Stimulated activated CD4-positive, alpha-beta T cell treated with anti-CD3 and anti-CD28 coated beads, TNF-alpha, amount 100 ng/mL, for 1 hour (primary cell): ENCODE results near the gene RSPRY1.

Experiments
- DNase-seq, 3 donors: peaks; one replicate each; pipeline ENCODE4 v3.0.0-alpha.2; 2020; ENCODE audit warnings: low read depth in 3 of 3, low spot score in 1 of 3

RSPRY1 gene

DNA sequence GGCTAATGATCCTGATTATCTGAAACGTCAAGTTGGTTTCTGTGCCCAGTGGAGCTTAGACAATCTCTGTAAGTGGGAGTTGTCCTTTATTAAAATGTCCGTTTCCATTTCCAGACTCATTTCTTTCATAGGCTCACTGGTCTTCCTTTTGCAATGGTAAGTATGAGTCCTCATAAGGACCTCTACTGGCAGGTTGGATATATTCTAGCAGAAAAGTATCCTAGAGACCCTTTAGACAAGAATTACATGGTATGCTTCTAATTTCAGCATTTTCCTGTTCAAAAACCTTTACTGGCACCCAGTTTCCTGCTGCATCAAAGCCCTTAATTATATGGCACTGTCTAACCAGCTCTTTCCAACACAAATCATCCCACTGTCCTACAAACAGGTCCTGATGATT is 30.8 kb downstream of the RSPRY1 start:
- DNase-seq: no peak

DNA sequence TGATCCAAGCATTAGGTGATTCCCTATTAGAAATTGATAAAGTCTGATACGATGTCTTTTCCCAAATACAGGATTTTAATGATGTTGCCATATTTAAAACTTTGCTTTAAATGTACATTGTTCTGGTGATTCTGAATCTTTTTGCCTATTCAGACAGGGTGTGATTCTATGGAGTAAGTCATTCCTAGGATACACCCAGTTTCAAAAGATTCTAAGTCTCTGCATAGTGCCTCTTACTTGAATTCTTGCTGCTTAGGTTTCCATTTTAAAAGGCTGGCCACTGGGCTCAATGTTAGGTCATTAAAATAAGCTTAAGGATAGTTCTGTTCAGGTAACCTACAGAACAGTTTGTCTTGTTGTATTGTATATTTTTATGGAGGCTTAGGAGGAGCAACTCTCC is 36.9 kb downstream of the RSPRY1 start:
- DNase-seq: no peak

DNA sequence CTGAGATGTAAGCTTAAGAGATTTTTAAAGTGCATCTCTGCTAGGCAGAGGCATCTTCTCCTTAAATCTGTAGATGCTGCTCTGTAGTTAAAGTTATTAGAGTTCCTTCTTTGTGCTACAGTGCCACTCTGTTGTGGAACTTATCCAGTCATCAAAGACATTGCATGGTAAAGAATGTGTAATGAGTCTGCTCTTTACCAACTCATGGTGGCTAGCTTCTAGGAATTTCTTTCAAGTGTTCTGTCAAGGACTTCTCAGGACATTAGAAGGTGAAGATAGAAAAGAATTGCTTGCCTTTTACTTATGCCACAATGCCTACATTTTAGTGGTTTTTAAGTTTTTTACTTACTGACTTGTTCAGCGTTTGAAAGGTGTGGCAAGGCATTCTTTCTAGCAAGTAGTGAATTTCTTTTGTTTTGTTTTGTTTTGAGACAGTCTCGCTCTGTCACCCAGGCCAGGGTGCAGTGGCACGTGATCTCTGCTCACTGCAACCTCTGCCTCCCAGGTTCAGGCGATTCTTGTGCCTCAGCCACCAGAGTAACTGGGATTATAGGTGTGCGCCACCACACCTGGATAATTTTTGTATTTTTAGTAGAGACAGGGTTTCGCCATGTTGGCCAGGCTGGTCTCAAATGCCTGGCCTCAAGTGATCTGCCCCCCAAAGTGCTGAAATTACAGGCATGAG is 38.7 kb downstream of the RSPRY1 start:
- no peak for DNase-seq

DNA sequence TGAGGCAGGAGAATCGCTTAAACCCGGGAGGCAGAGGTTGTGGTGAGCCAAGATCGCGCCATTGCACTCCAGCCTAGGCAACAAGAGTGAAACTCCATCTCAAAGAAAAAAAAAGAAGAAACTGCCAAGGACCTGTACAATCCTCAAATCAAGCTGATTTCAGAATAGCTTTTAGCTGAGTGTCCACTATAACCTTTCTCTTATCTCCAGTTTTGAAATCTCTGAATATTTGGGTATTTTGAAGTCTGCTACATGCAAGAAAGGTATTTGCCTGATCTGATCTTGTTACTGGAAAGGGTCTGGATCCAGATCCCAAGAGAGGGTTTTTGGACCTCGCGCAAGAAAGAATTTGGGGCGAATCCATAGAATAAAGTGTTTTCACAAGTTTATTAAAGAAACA is 39.8 kb downstream of the RSPRY1 start:
- no peak for DNase-seq

DNA sequence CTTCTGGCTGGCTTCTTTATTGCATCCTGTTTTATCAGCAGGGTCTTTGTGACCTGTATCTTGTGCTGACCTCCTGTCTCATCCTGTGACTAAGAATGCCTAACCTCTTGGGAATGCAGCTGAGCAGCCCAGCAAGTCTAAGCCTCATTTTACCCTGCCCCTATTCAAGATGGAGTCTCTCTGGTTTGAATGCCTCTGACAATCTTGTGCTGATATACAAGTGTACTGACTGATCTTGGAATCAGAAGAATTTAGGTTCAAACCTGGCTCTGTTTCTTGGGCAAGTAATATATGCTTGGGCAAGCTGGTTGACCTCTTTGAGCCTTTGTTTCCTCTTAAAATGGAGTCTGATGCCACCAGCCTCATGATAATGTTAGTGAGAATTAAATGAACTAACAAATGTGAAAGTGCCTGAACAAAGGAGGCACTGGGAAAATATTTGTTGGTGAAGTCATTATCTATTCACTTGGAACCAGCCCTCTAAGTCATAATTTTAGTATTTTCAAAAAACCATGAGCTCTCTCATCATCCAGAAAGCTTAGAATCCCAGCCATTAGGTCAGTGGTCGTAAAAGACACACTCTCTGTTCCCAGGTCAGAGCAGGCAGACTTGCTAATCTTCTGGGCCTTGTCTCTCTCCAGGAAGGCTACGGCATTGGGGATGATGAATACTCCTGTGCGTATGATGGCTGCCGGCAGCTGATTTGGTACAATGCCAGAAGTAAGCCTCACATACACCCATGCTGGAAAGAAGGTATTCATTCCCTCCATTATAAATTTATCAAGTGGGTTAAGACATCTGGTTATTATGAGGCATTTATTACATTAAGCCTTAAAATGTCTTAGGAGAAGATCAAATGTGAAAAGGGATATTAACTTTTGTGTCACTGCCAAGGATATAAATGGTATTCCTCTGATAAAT is 40.8 kb downstream of the RSPRY1 start:
- no peak for DNase-seq

DNA sequence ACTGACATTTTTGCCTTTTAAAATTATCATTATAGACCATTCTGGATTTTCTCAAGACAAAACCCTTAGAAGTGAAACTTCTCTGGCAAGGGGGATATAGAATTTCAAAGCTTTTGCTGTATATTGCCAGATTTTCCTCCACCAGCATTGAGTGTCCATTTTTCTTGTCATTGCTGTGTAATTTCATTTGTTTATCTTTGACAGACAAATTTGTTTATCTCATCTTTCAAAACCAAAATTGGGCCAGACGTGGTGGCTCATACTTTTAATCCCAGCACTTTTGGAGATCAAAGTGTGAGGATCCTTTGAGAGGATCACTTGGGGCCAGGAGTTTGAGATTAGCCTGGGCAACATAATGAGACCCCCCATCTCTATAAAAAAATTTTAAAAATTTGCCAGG is 43.0 kb downstream of the RSPRY1 start:
- DNase-seq: no peak

DNA sequence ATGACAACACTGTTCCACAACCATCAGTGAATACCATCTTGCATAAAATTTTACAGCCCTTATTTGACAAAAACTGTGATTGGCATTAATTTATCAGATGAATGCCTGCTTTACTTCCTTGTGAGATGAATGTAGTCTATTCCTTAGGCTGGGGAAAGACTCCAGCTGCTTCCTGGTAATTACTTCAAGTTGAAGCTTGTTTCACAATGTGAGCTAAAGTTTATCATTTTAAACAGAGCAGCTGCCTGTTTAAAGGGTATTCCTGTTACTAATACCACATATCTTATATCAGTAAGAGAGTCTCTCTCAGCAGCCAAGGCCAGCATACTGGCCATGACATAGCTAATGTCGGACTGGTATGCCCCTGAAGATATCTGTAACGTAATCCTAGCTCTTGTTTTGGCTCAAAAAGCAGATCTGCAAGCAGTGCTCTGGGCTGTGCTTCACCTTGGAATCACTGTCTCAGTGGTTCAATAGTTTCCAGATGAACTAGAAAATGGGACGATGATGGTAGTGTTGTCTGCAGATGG is 45.8 kb downstream of the RSPRY1 start:
- DNase-seq: no peak

DNA sequence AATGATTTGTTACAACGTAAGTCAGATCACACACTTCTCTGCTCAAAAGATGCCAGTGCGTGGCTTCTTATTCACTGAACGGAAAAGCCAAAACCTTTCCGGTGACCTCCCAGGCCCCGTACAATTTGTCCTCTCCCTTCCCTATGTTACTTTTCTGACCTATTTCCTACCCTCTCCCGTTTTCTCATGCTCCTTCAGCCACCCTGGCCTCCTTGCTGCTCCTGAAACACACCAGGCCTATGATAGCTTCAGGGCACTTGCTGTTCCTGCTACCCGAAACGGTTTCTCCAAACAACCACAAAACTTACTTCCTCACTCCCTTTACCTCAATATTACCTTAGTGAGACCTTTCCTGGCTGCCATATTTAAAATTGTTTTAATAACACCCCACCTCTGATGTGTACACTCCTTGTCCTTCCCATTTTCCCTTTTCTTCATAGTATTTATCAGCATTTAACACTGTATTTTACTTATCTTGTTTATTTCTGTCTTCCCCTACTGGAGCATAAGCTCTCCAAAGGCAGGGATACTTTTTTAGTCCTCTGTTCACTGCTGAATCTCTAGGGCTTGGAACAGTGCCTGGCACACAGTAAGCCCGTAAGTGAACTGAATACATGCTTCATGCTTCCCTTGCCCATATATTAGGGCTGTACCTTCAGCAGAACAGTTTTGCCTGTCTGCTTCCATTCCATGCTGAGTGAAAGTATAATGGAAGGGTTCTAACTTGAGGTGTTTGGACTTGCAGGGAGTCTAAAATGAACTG is 48.0 kb downstream of the RSPRY1 start:
- DNase-seq: no peak

DNA sequence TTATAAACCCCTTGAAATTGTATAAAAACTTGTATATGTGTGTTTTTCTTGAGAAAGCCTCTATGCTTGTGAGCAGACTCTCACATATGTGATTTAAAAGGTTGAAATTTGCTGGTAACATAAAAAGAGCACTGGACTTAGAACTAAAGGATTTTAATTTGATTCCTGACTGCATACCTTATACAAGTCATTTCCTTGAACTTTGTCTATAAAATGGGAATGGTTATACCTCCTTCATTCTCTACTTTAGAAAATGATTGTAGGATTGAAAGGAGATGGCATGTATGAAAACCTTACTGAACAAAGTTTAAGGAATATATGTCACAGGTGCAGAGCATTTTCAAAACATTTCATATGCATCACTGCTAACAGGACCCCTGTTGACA is 48.6 kb downstream of the RSPRY1 start:
- DNase-seq: no peak

DNA sequence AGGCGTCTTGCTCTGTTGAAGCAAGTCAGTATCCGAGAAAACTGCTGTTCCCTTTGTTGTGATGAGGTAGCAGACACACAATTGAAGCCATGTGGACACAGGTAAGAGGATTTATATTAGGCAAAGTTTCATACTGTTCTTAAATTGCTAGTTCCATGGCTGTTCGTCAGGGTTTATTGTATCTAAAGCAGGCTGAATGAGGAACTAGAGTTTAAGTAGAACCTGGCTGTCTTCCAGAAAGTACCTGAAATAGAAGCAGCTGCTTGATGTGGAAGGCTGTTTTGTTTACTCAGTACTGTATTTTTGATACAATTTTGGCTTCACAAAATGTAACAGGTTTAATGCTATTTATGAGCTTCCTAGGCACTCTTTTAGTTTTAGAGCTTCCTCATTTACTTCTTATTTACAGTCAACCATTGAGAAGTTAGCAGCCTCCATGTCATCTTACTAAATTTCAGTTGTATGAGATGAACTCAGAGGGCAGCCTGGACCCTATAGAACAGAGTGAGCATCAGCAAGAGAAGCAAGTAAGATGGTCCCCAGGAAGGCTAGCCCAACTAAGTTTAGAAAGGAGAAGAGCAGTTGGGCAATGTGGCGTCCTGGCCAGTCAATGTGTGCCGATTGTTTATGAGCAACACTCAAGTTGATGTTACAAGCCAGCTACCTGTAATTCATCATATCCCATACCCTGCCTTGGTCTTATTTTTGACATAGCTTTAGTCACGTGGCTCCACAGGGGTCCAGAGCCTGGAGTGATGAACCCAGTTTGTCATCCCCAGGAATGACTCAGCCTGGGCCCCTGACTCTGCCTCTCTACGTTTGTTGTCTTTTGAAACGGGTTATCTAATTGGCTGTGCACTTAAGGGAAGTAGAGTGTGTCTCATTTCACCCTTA is 49.2 kb downstream of the RSPRY1 start:
- DNase-seq: no peak

DNA sequence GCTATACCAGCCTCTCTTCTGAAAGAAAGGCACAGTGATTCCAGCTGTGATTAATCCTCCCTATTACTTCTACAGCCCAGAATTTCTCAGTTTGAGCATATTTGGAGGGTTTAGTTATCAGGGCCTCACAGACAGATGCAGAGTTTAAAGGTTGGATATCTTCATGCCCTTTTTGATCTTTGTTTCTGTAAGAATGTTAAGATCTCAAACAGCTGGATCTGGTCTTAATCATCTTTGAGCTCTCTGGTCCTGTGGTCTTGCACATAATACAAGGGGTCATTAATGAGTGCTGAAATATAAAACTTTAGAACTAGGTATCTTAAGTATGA is 49.9 kb downstream of the RSPRY1 start:
- no peak for DNase-seq

DNA sequence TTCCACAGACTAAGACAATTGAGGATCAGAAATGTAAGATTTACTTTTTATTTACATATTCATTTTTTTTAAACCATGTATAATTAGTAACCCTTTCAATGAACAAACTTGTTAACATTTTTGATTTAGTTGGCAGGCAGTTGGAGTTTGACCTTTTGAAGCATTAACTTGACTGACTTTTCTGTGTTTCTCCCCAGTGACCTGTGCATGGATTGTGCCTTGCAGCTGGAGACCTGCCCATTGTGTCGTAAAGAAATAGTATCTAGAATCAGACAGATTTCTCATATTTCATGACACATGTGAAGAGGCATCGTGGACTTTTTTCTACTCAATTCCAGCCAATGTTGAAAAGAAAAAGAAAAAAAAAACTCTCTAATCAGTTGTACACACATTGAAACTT is 52.6 kb downstream of the RSPRY1 start:
- DNase-seq: no peak

DNA sequence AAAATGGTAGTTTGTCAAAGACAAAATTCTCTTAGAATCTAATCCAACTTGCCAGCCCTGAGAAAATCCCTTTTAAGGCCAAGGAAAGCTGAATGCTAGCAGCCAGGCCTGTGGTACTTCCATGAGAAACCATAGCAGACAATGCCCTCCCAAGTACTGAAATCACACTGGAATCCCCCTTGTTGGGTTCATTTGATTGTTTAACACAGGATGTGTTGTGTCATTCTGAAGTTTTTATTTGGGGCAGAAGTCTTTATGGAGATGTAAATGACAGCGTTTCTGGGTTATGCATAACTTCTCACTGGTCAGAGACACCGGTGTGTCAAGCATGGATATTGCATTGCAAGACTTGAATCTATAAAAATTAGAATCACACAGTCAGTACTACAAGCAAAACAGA is 53.0 kb downstream of the RSPRY1 start:
- DNase-seq: no peak

DNA sequence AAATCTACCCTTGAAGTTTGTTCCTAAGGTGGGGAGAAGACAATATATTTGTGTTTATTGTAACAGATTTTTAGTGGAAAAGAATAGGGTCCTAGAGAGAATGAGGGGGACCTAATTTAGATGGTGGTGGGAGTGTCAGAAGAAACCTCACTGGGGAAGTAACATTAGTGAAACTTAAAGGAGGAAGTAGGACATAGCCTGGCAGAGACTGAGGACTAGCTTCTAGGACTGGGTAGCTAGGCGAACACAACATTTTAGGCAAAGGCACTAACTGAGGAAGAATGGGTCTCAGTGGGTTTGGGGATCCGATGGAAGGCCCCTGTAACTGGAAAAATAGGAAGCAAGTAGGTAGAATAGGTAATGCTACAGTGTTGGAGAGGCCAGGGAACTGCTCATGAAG is 54.7 kb downstream of the RSPRY1 start:
- DNase-seq: no peak

DNA sequence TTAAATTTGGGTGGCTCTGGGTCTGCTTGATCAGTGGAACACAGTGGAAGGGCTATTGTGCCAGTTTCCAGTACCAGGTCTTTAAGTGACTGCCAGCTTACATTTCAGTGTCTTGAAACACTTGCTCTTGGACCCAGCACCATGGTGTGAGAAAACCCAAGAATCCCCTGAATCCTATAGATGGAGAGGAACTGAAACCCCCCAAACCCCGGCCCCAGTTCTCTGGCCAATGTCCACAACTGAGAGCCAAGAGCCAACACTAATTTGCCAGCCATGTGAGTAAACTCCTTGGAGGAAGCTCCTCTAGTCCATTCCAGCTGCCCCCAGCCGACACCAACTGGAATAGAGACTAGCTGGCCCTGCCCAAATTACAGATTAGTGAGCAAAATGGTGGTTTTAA is 56.5 kb downstream of the RSPRY1 start:
- no peak for DNase-seq

DNA sequence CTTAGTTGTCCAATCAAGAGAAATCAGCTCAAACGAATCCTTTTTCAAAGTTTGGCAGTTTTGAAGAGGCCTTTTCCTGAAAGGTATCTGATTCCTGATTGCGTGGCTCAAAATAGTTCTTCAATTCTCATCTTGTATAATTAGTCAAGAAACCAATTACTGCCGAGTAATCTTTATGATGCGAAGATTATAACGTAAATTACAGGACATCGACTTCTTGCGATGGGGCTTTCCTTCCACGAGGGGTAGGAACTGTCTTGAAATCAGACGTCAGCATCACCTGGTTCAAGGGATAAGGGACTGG is 58.3 kb downstream of the RSPRY1 start:
- DNase-seq: no peak

DNA sequence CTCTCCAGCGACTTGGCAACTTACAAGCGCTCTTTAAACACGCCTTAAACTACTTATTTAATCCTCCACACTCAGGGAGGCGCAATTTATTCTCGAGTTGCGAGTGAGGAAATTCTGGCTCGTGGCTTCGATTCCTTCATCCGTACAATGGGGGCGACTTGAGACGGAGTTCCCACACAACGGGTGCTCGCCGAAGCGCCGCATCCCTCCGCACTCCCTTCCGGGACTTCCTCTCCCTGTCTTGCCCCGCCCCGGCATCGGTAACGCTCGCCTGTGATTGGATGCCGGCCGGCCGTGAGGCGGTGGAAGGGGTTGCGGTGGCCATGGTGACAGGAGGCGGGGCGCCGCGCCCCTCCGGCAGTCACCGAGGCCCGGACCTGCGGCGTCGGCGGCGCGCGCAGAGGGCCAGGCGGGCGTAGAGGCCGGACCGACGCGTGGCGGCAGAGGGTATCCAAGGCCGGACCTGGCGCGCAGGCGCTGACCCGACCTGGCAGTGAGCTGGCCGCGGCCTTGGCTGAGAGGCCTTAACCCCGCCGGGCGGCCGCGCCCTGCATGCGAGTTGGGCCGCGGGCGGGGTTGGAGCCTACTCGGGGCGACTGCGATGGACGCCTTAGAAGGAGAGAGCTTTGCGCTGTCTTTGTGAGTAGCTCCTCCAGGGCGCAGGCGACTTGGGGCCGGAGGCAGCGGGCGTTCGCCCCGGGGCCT is 58.8 kb downstream of the RSPRY1 start, which contains the start of gene ARL2BP:
Gene ARL2BP (plus strand): TSS at position 493 of the 705 bp plus-strand sequence. CDS start 109 bp downstream, at position 602.
- DNase-seq: peak; percentile 92 to 96 (median 92)

DNA sequence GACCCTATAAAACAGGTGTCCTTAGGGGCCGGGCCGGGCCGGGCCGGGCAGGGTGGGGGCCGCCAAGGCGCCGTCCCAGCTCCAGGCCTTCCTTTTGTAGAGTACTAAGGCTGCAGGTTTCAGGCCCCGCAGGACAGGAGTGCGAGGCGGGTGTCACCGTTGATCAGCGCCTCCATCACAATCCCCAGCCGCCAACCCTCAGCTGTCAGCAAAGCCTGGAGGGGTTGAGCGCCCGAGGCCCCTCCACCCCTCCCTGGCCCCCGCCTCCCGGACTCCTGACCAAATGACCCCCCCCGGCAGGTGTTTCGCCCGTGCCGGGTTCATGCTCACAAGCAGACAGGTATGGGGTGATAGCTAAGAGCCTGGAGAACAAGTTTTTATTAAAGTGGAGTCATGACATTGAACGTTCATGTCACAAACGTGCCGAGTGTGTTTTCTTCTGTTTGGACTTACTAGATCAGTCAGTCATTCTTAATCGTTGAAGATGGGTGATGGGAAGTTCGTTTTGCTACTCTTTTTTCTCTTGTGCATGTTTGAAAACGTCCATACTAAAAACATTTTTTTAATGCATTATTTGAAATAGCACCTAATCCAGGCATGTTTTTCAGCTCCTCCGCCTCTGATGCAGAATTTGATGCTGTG is 59.5 kb downstream of the RSPRY1 start:
- DNase-seq: no peak

DNA sequence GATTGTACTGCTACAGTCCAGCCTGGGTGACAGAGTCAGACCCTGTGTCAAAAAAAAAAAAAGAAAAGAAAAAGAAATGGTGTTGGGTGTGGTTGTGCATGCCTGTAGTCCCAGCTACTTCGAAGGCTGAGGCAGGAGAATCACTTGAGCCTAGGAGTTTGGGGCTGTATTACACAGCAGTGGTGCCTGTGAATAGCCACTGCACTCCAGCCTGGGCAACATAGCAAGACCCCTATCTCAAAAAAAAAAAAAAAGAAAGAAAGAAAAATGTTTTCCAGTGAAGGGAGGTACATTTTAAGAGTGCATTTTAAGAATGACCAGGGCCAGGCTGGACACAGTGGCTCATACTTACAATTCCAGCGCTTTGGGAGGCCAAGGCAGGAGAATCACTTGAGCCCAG is 65.2 kb downstream of the RSPRY1 start:
- no peak for DNase-seq
